Stimulated activated CD8-positive, alpha-beta memory T cell treated with anti-CD3 and anti-CD28 coated beads, Interleukin-7, amount 100 ng/mL, for 1 hour (primary cell): ENCODE measurements around the gene PRR35.
"Not testable (repeated sequence)": the region's sequence is repeated elsewhere in the genome, so short reads cannot be mapped to it uniquely, and the experiment has no call there.

Experiments
- DNase-seq, 2 donors: peaks; one replicate each; pipeline ENCODE4 v3.0.0-alpha.2; 2020; ENCODE audit warnings: low read depth in 2 of 2

Gene PRR35

DNA sequence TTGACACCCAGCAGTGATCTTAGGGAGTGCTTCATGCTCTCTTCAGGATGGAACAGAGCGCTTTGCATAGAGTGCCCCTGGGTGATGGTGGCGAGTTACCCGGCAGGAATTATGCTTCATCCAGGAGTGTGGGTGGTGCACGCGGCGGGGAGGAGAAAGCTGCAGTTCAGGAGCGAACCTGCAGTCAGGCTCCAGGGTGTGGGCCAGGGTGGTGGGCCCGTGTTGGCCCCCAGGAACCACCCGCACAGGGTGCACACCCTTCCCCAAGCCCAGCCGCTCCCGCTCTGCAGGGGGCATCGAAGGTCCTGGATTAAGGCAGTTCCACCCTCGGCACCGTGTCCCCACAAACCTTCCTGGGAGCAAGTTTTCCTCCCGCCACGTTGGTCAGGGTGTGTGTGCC, 33.6 kb downstream of the PRR35 start:
- DNase-seq = no peak

DNA sequence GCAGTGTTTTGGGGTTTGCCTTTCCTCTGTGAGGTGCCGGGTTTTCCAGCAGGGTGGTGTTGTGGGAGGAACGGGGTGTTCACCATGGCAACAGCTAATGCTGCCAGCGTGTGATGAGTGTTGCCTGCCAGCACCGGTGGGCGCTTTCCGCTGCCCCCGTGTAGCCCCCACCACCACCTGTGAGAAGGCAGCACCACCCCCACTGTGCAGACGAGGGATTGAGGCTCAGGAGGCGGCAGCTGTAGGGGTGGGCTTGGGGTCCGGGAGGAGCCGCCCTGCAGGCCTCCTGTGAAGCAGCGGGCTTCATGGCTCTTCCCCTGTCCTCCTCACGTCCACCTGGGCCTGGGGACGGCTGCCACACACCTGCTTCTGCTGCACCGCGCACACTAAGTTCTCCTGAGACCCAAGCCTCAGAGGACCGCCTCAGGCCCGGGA, 34.9 kb downstream of the PRR35 start:
- DNase-seq = no peak

DNA sequence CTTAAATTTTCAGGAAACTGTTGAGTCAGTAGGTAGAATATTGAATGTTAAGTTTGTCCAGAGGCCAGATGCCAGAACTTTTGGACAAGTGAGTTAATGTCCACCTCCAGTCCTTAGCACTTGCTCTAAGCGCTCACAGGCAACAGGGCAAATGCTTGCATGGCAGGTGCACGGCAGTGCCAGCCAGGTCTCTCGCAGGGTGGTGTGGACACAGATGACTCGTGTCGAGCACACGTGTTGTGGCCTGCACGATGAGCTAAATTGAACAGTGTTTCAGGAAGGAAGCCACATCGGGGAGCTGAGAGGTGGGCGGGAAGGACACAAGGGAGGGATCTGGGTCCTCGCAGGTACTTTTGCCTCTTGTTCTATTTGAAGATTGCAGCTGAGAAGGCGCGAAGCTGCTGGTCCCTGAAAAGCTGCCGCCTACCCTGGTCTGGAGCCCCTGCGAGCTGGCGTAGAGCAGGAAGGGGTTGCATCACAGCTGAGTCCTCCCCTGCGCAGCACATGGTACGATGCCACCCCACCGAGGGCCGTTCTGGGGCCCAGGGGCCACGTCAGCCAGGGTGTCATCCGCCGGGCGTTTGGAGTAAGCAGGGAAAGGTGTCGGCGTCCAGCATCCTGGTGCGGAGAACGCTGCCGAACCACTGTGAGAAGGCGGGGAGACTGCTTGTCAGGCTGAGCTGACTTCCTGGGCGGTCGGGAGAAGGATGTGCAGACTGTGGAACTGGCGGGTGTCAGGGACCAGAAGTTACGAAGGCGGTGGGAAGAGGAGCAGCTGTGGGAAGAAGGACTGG, 35.9 kb downstream of the PRR35 start:
- DNase-seq = no peak

DNA sequence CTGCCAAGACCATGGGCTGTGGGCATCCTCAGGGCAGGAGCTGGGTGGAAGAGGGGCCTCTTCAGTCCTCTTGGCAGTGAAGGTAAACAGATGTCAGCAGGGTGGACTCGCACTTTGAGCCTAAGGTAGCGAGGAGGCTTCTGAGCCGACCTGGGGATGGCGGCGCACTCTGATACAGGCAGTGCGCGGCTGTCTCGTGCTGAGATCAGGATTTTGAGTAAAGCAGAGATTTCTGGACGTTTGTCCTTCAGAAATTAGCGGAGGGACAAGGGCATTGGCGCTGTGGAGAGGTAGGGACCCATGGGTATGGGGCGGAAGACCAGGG, 36.5 kb downstream of the PRR35 start:
- no peak for DNase-seq

DNA sequence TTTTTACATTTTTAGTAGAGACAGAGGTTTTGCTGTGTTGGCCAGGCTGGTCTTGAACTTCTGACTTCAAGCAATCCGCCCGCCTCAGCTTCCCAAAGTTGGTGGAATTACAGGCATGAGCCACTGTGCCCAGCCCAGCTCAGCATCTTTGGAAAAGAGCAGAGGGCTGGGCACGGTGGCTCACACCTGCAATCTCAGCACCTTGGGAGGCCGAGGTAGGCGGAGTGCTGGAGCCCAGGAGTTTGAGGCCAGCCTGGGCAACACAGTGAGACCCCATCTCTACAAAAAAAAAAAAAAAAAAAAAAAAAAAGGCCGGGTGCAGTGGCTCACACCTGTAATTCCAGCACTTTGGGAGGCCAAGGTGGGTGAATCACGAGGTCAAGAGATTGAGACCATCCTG, 37.5 kb downstream of the PRR35 start:
- DNase-seq = not testable (repeated sequence)

DNA sequence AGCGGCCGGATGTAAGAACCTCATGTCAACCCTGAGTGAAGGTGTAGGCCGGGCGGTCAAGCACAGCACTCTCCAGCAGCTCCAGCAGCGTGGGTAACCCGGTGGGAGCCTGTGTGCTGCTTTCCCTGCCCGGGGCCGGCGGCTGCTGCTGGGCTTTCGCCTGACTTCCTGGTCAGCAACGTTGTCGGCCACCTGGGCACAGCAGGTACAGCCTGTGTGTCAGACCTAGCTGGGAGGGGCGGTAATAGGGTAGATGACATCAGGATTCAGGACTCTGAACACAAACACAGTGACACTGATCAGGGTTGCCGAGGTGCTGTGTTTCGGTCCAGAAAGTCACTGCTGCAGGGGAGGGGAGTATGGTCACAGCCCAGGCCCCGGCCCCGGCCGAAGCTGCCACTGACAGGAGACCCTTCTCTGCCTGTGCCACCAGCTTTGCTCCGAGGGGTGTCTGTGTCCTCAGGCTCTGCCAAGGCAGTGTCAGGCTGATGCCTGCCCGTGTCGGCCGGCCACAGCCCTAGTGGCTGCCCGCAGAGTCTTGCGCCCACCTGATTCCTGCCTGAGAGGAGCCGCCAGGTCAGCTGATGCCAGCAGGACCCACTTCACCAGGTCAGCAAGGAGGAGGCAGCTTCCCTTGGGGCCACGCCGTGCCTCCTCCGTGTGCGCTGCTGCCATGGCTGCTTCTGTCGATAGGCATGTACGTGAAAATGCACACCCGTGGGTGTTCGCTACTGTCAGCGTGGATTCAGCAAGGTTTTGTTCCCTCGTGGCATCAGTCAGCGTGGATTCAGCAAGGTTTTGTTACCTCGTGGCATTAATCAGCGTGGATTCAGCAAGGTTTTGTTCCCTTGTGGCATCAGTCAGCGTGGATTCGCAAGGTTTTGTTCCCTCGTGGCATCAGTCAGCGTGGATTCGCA, 38.9 kb downstream of the PRR35 start:
- no peak for DNase-seq

DNA sequence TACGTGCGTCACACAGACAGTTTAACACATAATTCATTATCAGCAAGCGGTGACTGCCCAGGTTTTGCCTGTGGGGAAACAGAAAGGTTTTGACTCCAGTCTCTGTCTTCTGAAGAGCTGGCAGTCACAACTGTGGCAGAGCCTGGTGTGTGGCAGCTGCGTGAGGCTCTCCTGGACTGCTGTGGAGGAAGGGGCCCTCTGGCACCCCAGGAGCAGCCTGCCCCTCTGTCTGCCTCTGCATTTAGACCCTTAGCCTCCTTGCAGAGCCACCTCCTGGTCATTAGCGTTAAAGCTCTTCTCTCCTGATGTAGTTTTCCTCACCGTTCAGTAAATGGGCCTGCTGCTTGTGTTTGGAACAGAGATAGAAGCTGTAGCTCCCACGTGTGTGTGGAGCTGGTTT, 40.6 kb downstream of the PRR35 start:
- DNase-seq = no peak

DNA sequence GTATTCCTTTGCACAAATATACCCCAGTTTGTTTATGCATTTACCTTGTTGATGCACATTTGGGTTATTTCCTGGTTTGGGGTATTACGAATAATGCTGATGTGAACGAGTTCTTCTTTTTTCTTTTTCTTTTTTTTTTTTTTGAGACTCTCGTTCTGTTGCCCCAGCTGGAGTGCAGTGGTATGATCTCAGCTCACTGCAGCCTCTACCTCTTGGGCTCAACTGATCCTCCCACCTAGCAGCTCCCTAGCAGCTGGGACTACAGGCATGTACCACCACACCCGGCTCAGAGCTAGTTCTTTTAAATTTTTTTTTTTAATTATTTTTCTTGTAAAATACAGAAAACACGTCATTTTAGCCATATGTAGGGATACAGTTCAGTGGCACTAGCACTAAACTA, 43.7 kb downstream of the PRR35 start:
- no peak for DNase-seq

DNA sequence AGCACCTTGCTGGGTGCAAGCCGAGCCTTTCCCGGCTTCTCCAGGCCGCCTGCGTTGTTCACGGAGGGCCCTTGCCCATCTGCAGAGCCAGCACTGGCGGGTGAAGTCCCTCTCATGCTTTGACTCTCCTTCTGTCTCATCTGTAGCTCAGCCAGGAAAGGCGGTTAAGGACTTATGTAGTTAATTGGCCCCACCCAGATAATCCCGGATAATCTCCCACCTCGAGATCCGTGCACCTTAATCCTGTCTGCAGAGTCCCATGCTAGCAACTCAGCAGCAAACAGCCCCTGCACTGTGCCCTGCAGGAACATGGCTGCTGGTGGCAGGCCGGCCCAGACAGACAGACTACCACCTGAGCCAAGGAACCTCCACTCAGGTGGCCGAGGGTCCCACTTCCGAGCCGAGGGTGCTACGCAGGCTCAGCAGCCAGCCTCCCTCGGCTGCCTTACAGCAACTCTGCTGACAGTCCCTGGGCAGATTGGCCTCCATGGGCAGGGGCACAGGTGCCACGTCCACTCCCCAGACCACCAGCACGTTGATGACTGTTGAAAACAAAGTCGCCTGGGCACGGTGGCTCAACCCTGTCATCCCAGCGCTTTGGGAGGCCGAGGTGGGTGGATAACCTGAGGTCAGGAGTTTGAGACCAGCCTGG, 46.6 kb downstream of the PRR35 start:
- DNase-seq = no peak

DNA sequence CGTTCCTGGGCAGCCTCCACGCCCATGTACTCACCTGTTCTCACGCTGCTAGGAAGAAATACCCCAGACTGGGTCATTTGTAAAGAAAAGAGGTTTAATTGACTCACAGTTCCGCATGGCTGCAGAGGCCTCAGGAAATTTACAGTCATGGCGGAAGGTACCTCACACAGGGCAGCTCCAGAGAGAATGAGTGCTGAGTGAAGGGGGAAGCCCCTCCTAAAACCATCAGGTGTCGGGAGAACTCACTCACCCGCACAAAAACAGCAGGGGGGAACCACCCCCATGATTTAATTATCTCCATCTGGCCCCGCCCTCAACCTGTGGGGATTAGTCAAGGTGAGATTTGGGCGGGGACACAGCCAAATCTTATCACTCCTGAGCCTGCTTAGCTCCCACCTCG, 47.8 kb downstream of the PRR35 start:
- DNase-seq = no peak

DNA sequence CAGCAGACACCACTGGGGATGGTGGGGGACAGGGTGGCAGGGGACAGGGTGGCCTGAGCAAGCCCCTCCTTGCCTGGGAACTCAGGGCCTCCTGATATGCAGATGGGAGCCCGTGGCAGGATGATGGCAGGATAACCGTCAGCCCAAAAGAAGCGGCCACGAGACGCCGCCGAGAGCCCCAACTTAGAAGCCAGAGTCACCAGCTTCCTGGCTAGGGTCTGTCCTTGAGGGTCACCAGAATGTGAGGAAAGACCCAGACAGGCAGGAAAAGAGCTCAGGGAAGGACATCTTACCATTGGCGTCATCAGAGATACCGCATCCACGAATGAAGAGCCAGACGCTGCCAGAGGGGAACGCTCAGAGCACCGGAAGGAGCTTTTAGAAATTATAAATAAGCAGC, 49.1 kb downstream of the PRR35 start:
- no peak for DNase-seq

DNA sequence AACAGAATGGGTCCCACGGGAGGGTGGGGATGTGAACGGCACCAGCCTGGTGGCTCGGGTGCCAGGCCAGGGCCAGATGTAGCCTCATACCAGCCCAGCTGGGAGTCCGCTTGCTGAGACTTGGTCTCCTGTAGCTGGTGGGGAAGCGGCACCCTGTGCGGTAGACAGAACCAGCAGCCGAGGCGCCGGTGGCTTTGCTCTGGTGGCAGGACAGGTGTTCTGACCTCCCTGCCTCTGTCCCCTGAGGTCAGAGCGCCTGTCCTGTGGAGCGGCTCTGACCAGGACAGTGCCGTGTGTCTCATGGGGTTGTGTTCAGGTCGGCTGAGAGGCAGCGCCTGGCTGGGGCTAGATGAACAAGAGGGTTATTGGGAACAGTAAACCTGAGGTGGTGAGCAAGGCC, 49.8 kb downstream of the PRR35 start:
- no peak for DNase-seq

DNA sequence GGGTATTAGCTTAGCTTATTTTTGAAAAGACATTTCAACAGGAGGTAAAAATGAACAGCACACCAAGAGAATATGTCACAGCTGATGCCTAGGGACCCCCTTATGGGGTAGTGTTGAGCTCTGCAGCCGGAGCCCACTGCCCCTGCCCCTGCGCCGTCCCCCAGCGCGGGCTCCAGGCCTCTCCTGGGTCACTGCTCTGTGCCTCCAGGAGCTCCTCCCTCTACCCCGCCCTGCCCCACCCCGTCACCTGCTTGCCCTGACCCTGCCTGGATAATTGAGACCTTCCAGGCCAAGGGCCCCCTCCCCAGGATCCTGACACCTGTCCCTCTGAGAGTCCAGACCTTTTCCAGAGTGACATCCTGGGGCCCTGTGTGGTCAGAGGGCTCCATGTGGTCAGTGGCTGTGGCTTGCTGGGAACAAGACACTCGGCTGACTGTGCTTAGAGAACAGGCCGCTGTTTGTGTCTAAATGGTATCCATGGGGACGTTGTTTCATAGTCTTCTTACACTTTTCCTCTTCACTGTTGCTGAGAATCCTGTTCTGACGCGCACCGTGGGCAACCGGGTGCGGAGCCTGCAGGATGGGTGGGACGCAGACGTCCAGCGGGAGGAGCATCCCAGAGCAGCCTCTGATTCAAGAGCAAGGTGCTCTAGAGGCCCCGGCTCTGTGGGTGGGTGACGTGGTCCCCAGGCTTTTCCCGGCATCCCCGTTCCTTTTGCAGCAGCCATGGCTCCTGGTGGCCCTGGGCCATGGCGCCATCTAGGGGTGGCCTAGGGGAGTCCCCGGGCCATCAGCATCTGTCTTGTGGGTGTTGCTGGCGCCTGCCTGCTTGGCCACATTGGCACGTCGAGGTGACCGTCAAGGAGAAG, 50.6 kb downstream of the PRR35 start:
- no peak for DNase-seq

DNA sequence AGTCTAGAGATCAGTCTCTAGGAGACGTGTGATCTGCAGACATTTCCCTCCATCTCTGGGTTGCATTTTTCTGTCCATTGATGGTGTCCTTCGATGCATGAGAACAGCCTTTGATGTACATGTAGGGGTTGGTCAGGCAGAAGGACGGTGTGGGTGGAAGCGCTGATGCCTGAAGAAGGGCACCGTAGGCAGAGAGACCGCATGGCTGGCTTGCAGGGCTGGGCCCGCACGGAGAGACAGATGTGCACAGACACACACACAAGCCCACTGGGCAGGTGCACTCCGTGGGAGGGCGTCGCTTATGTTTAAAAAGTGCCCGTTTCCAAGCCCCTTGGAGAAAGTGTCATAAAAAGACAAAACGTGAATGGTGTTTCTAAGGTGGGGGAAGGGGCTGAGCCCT, 54.9 kb downstream of the PRR35 start:
- no peak for DNase-seq
